A549 treated with AZD9567 at 1 μM for 4 hours (cell line): ENCODE data around the gene HRH1. TPM values are rescaled to one million over a fixed set of nuclear protein-coding genes. Genes with fewer than 3 reads are reported as not detected.

Source experiments
- total RNA-seq: library from RNA; stranded (reverse); fragments of 200-300 nt; extraction: Qiagen RNA extraction; gene quantifications from 5 replicates; pipeline ENCODE4 v1.2.3, GENCODE V29; 2022; ENCODE audit not compliant: insufficient read depth

Gene HRH1, protein sequence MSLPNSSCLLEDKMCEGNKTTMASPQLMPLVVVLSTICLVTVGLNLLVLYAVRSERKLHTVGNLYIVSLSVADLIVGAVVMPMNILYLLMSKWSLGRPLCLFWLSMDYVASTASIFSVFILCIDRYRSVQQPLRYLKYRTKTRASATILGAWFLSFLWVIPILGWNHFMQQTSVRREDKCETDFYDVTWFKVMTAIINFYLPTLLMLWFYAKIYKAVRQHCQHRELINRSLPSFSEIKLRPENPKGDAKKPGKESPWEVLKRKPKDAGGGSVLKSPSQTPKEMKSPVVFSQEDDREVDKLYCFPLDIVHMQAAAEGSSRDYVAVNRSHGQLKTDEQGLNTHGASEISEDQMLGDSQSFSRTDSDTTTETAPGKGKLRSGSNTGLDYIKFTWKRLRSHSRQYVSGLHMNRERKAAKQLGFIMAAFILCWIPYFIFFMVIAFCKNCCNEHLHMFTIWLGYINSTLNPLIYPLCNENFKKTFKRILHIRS
- 3.7 to 6.7 TPM (median 6.1 TPM) in 5 replicates for total RNA-seq

DNA sequence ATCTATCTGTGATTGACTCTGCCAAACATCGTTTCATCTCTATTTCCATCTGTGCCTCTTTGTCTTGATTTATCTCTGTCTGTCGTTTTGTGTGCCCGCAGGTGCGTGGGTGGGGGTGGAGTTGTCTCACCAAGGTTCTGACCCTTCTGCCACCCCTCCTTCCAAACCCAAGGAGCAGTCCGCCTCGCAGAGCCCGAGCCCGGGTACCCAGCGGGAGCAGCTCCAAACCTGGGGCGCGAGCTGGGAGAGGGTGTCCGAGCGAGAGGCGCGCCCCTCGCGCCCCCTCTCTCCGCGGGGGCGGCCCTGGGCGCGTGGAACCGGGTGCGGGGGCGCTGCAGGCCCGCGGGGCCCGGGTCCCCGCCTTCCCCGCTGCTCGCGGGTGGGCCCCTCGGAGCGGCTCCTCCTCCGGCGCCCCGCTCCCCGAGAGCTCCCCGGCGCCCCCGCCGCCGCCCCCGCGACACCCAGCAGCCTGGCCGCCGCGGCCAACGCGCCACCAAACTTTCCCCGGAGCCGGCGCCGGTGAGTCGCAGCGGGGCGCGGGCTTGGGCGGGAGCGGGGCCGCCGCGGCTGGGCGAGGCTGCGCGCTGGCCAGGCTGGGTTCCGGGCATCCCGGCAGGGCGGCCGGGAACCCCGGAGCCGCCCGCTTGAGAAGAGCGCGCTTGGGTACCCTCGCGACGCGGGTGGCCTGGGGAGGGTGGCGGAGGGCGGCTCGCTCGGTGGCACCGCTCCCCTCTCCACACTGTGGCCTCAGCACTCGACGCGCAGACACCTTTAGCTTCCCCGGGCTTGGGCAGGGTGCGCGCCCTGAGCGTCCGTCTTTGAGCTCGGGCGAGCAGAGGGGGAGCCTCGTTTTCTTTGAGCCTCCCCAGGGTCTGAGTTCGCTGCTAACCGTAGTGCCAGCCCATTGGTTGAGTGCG lies at the start of gene HRH1:
Gene HRH1 (plus strand): TSS at position 458 of the 917 bp plus-strand sequence. CDS start 104,545 bp downstream, outside the sequence.

GRCh38 chr3:11271986-11272904 lies 118.0 kb downstream of the HRH1 start, which contains the start of gene ATG7:
Gene ATG7 (plus strand): TSS chr3:11272397. CDS start chr3:11298696, 26,299 bp downstream.

Other genes with a start within 250 kb of the HRH1 start
- gene SLC6A1, start 161.7 kb upstream of the HRH1 start, total RNA-seq: not detected in 5 replicates
- gene ATG7, start 117.9 kb downstream of the HRH1 start, total RNA-seq: 14.8 to 19.5 TPM (median 15.1 TPM) in 5 replicates